Central memory CD4-positive, alpha-beta T cell (primary cell): ENCODE measurements around the gene SIN3B.
"Not testable (repeated sequence)": the region's sequence is repeated elsewhere in the genome, so short reads cannot be mapped to it uniquely, and the experiment has no call there.

ENCODE experiments used
- DNase-seq: peaks from one replicate; pipeline ENCODE4 v3.0.0; 2022
- total RNA-seq, 3 experiments: gene quantifications; one replicate each; lab custom pipeline; 2026; lab: John Stamatoyannopoulos, UW

Gene SIN3B
- 58.9 to 92.6 (median 65.4) reads per million in 3 experiments for total RNA-seq

GRCh38 chr19:16829010-16829821, at the start of gene SIN3B:
TSS of gene SIN3B (plus strand) at chr19:16829398. CDS start at chr19:16829421, 23 bp downstream.
- DNase-seq = peak; percentile 86

- no peak for DNase-seq
Measured at GRCh38 chr19:16779539-16780163, 49.5 kb upstream of the SIN3B start.

GRCh38 chr19:16782719-16783118, 46.5 kb upstream of the SIN3B start:
- no peak for DNase-seq

- no peak for DNase-seq
Measured at GRCh38 chr19:16788479-16788878, 40.7 kb upstream of the SIN3B start.

GRCh38 chr19:16789238-16789637, 40.0 kb upstream of the SIN3B start:
- DNase-seq = no peak

- DNase-seq = no peak
Measured at GRCh38 chr19:16790051-16790450, 39.1 kb upstream of the SIN3B start.

GRCh38 chr19:16791942-16792341, 37.3 kb upstream of the SIN3B start:
- no peak for DNase-seq

- no peak for DNase-seq
Measured at GRCh38 chr19:16794456-16795441, 34.4 kb upstream of the SIN3B start.

- DNase-seq = no peak
Measured at GRCh38 chr19:16795731-16796130, 33.5 kb upstream of the SIN3B start.

GRCh38 chr19:16797876-16798275, 31.3 kb upstream of the SIN3B start:
- no peak for DNase-seq

- not testable (repeated sequence) for DNase-seq
Measured at GRCh38 chr19:16798326-16798725, 30.9 kb upstream of the SIN3B start.

- no peak for DNase-seq
Measured at GRCh38 chr19:16799740-16800139, 29.5 kb upstream of the SIN3B start.

- no peak for DNase-seq
Measured at GRCh38 chr19:16801600-16802013, 27.6 kb upstream of the SIN3B start.

GRCh38 chr19:16804176-16804575, 25.0 kb upstream of the SIN3B start:
- DNase-seq = no peak

GRCh38 chr19:16807549-16808284, 21.5 kb upstream of the SIN3B start:
- no peak for DNase-seq

- no peak for DNase-seq
Measured at GRCh38 chr19:16814526-16815100, 14.6 kb upstream of the SIN3B start.

- DNase-seq = no peak
Measured at GRCh38 chr19:16820056-16820455, 9.1 kb upstream of the SIN3B start.

- no peak for DNase-seq
Measured at GRCh38 chr19:16821081-16821480, 8.1 kb upstream of the SIN3B start.

- DNase-seq = no peak
Measured at GRCh38 chr19:16822648-16823047, 6.5 kb upstream of the SIN3B start.

GRCh38 chr19:16824658-16825311, 4.4 kb upstream of the SIN3B start:
- DNase-seq = no peak

GRCh38 chr19:16825312-16826052, 3.7 kb upstream of the SIN3B start:
- DNase-seq = no peak
